NCI-H1048 (cell line): ENCODE measurements around the gene C17orf78.
"Not testable (repeated sequence)": the region's sequence is repeated elsewhere in the genome, so short reads cannot be mapped to it uniquely, and the experiment has no call there.

ENCODE experiments used
- DNase-seq: peaks from one replicate; lab custom pipeline; 2025; lab: John Stamatoyannopoulos, UW

C17orf78 gene

GRCh38 chr17:37438141-37438540, 62.4 kb downstream of the C17orf78 start:
- DNase-seq = no peak

- DNase-seq = no peak
Measured at GRCh38 chr17:37440424-37440823, 64.6 kb downstream of the C17orf78 start.

GRCh38 chr17:37441369-37442014, 65.7 kb downstream of the C17orf78 start:
- DNase-seq = not testable (repeated sequence)
